Activated CD8-positive, alpha-beta memory T cell treated with anti-CD3 and anti-CD28 coated beads, Interleukin-2, amount 10 ng/mL, durations not matched to agents 7 days and 5 days (primary cell): Measurements from ENCODE around the gene WDR38. TPM values are rescaled to one million over a fixed set of nuclear protein-coding genes. Genes with fewer than 3 reads are reported as not detected.
"Not testable (repeated sequence)": the region's sequence is repeated elsewhere in the genome, so short reads cannot be mapped to it uniquely, and the experiment has no call there.

Experiments used
- ATAC-seq: fragments of 150-1000 bp; cut with Tn5 transposase; one replicate; pipeline ENCODE4 v1.10.0; 2021; ENCODE audit warnings: moderate library complexity
- CTCF ChIA-PET: fragments of 350-600 bp; sonication (Branson Sonifier 250); formaldehyde crosslinking; loops from one replicate; lab custom pipeline; 2021; ENCODE audit warnings: antibody characterized with exemption; lab: Charles Lee
- DNase-seq: peaks from one replicate; pipeline ENCODE4 v3.0.0-alpha.2; 2020
- H3K27ac Mint-ChIP-seq: one replicate; pipeline ENCODE4 v1.8.0; 2021; ENCODE audit warnings: mild to moderate bottlenecking, mixed read lengths
- H3K27me3 Mint-ChIP-seq: one replicate; pipeline ENCODE4 v1.8.0; 2021; ENCODE audit warnings: mixed read lengths
- H3K36me3 Mint-ChIP-seq: one replicate; pipeline ENCODE4 v1.8.0; 2021; ENCODE audit warnings: mild to moderate bottlenecking, mixed read lengths
- H3K4me1 Mint-ChIP-seq: one replicate; pipeline ENCODE4 v1.8.0; 2021; ENCODE audit warnings: mixed read lengths
- H3K4me3 Mint-ChIP-seq: one replicate; pipeline ENCODE4 v1.8.0; 2021; ENCODE audit warnings: mild to moderate bottlenecking, moderate library complexity, mixed read lengths
- H3K9me3 Mint-ChIP-seq: one replicate; pipeline ENCODE4 v1.8.0; 2022; ENCODE audit warnings: low read depth, mixed read lengths
- total RNA-seq, 2 experiments: library from RNA; stranded (reverse); gene quantifications; one replicate each; pipeline ENCODE4 v1.2.3, GENCODE V29; 2021

Gene WDR38
- total RNA-seq, 2 experiments from 2014 or later, result not detected

GRCh38 chr9:124840300-124840833, 12.9 kb upstream of the WDR38 start:
- Mint-ChIP-seq H3K27me3 (peaks cover 22% of the 10 kb centered on the region), H3K27ac (no peak overlapping the region), H3K36me3 (no peaks in the 10 kb centered on the region), H3K9me3 (no peaks in the 10 kb centered on the region), H3K4me1 (no peaks in the 10 kb centered on the region), H3K4me3 (no peak overlapping the region)
- ATAC-seq (no peak), DNase-seq (no peak)
- CTCF ChIA-PET, result interaction anchor here (0.7 to 3.1 kb wide), 4 partner anchors 13 to 94 kb away, joined by 3 to 35 read pairs (median 3); partner anchors contain the start of genes NR6A1 and WDR38

- Mint-ChIP-seq H3K4me3 (no peak overlapping the region), H3K36me3 (no peaks in the 10 kb centered on the region), H3K27ac (no peak overlapping the region), H3K27me3 (peaks cover 20% of the 10 kb centered on the region), H3K9me3 (no peaks in the 10 kb centered on the region), H3K4me1 (no peaks in the 10 kb centered on the region)
- ATAC-seq (no peak), DNase-seq (no peak)
- CTCF ChIA-PET, result interaction anchor here (0.7 to 3.1 kb wide), 2 partner anchors 12 to 70 kb away, joined by 3 to 35 read pairs; partner anchors contain the start of genes NR6A1 and WDR38
Observed at GRCh38 chr9:124841075-124841821, 12.0 kb upstream of the WDR38 start.

- DNase-seq, result no peak
- ATAC-seq, result no peak
- Mint-ChIP-seq H3K4me1 (no peaks in the 10 kb centered on the region), H3K27ac (no peak overlapping the region), H3K4me3 (no peak overlapping the region), H3K9me3 (no peaks in the 10 kb centered on the region), H3K27me3 (peaks cover 9% of the 10 kb centered on the region), H3K36me3 (no peaks in the 10 kb centered on the region)
- CTCF ChIA-PET, result interaction anchor here (1.7 to 17.9 kb wide), 2 partner anchors 9 to 69 kb away, joined by 4 to 380 read pairs; partner anchors contain the start of genes NR6A1 and OLFML2A
Observed at GRCh38 chr9:124843456-124844034, 9.7 kb upstream of the WDR38 start.

DNA sequence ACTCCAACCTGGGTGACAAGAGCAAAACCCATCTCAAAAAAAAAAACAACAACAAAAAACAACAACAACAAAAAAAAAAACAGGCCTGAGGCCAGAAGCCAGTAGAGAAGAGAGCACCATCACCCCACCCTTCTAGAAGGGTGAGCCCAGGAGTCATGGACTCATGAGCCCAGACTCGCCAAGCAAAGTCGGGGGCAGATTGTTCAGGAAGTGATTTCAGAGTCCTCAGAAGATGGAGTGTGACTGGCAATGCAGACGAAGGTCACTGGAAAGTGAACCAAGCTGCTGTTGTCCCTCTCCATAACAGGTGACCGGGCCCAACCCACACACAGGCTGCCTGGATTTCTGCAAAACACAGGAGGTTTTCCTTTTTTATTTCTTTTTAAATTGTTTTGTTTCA, 9.0 kb upstream of the WDR38 start:
- no peaks in the 10 kb centered on the region for H3K4me1 Mint-ChIP-seq

DNA sequence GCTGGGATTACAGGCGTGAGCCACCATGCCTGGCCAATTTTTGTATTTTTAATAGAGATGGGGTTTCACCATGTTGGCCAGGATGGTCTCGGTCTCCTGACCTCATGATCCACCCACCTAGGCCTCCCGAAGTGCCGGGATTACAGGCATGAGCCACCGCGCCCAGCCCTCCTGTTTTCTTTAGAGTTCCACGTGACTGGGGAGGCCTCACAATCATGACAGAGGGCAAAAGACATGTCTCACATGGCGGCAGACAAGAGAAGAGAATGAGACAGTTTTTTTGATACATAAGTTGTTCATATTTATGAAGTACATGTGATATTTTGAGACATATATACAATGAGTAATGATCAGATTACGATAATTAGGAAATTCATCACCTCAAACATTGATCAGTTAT, 6.8 kb upstream of the WDR38 start:
- H3K4me3 Mint-ChIP-seq, DNase-seq, H3K36me3 Mint-ChIP-seq, ATAC-seq, H3K4me1 Mint-ChIP-seq, H3K9me3 Mint-ChIP-seq, H3K27ac Mint-ChIP-seq: not testable (repeated sequence)
- CTCF ChIA-PET, result interaction anchor here (1.1 to 17.9 kb wide), 3 partner anchors 31 to 72 kb away, joined by 3 to 380 read pairs (median 4); partner anchors contain the start of genes NR6A1 and OLFML2A
- peaks cover 15% of the 10 kb centered on the region for H3K27me3 Mint-ChIP-seq

More for the DNA sequence above, 9.0 kb upstream of the WDR38 start:
- no peaks in the 10 kb centered on the region for H3K9me3 Mint-ChIP-seq
- H3K4me3 Mint-ChIP-seq, result no peak overlapping the region
- H3K36me3 Mint-ChIP-seq, result no peaks in the 10 kb centered on the region
- CTCF ChIA-PET, result interaction anchor here (1.7 to 17.9 kb wide), 2 partner anchors 8 to 70 kb away, joined by 4 to 380 read pairs; partner anchors contain the start of genes NR6A1 and OLFML2A
- DNase-seq (no peak), ATAC-seq (no peak)
- H3K27me3 Mint-ChIP-seq, result peaks cover 8% of the 10 kb centered on the region
- H3K27ac Mint-ChIP-seq, result no peak overlapping the region

DNA sequence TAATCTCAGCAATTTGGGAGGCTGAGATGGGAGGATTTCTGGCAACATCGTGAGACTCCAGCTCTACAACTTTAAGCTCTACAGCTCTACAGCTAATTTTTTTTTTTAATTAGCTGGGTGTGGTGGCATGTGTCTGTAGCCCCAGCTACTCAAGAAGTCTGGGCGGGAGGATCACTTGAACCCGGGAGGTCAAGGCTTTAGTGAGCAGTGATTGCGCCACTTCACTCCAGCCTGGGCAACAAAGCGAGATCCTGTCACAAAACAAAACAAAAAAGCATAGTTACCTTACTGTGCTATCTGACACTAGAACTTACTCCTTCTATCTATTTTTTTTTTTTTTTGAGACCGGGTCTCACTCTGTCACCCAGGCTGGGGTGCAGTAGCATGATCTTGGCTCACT, 6.3 kb upstream of the WDR38 start:
- no peak overlapping the region for H3K4me3 Mint-ChIP-seq

GRCh38 chr9:124849801-124850200, 3.5 kb upstream of the WDR38 start:
- DNase-seq (no peak), ATAC-seq (no peak)
- Mint-ChIP-seq H3K36me3 (no peaks in the 10 kb centered on the region), H3K4me3 (no peak overlapping the region), H3K27ac (no peak overlapping the region), H3K9me3 (no peaks in the 10 kb centered on the region), H3K4me1 (peaks cover 9% of the 10 kb centered on the region), H3K27me3 (peaks cover 15% of the 10 kb centered on the region)
- CTCF ChIA-PET, result interaction anchor here (1.3 to 17.9 kb wide), 2 partner anchors 75 to 233 kb away, joined by 4 to 380 read pairs; partner anchors contain the start of genes NR6A1 and OLFML2A

More for the DNA sequence above, 6.3 kb upstream of the WDR38 start:
- Mint-ChIP-seq H3K9me3 (no peaks in the 10 kb centered on the region), H3K27ac (no peak overlapping the region), H3K36me3 (no peaks in the 10 kb centered on the region), H3K27me3 (peaks cover 15% of the 10 kb centered on the region), H3K4me1 (peaks cover 2% of the 10 kb centered on the region)
- DNase-seq, result no peak
- CTCF ChIA-PET, result interaction anchor here (1.1 to 17.9 kb wide), 3 partner anchors 31 to 73 kb away, joined by 3 to 380 read pairs (median 4); partner anchors contain the start of genes NR6A1 and OLFML2A
- no peak for ATAC-seq

DNA sequence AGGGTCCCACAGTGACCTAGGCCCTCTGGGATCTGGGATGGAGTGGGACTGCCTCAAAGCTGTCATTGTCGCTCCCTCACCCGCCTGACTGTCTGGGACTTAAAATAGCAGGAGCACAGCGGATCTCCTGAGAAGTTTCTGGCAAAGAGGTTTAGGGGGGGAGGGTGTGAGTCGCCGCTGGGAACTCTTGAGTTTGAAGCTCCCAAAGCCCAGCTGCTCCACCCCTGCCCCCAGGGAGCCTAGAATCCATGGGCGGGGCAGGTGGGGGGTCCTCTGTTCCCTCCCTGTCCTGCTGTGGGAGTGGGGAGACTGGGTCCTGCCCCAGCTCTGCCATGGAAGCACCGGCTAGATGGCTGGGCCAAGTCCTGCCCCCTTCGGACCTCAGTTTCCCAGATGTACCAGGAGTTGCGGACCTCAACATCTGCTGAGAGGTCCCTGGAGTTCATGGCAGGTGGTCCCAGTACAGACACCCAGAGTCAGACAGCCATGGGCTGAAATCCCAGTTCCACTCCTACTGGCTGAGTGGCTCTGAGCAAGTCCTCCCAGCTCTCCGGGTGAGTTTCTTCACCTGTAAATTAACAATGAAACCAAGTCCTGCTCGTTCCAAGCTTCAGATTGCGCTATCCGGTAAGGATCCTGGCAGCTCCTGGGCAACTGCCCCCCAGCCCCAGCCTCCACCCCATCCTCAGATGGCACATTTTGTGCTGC, 985 bp upstream of the WDR38 start:
- ATAC-seq (no peak), DNase-seq (no peak)
- no peaks in the 10 kb centered on the region for H3K9me3 Mint-ChIP-seq
- peaks cover 15% of the 10 kb centered on the region for H3K27me3 Mint-ChIP-seq
- peak overlapping the region; percentile 58 for H3K4me3 Mint-ChIP-seq
- no peak overlapping the region for H3K27ac Mint-ChIP-seq
- H3K36me3 Mint-ChIP-seq, result peaks cover 2% of the 10 kb centered on the region
- CTCF ChIA-PET, result interaction anchor here (0.7 to 17.9 kb wide), 37 partner anchors 9 to 523 kb away, joined by 3 to 380 read pairs (median 5); partner anchors contain the start of genes ARPC5L, NR6A1, OLFML2A and RPL35
- peaks cover 10% of the 10 kb centered on the region for H3K4me1 Mint-ChIP-seq

DNA sequence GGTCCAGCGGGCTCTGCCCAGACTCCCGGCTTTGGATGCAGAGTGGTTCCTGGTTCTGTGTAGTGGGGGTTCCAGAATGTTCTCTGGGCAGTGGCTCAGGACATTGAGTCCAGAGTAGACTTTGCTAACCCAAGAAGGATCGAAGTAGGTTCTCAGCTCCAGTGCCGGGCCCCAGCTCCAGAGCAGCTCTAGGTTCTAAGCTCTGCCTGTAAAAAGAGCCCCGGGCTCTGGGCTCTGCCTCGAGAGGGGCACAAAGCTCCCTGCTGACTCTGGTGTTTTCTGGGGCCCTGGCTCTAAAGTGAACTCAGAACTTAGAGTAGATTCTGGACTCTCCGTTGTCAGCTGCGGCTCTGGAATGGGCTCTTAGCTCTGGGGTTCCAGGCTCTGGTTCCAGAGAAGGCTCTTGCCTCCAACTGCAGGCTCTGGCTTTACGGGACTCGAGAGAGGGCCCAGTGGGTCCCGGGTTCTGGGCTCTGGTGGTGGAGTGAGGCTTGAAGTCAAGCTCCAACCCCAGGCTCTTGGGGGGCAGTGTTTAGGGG, 414 bp downstream of the WDR38 start:
- CTCF ChIA-PET, result interaction anchor here (0.5 to 17.9 kb wide), 41 partner anchors 8 to 519 kb away, joined by 3 to 380 read pairs (median 5); partner anchors contain the start of genes ARPC5L, NR6A1, OLFML2A and RPL35
- Mint-ChIP-seq H3K27ac (no peak overlapping the region), H3K27me3 (peaks cover 11% of the 10 kb centered on the region), H3K4me3 (no peak overlapping the region), H3K9me3 (no peaks in the 10 kb centered on the region), H3K36me3 (peaks cover 15% of the 10 kb centered on the region), H3K4me1 (peaks cover 22% of the 10 kb centered on the region)
- ATAC-seq, result peak; percentile 1
- DNase-seq, result no peak

GRCh38 chr9:124854161-124854560, 901 bp downstream of the WDR38 start:
- no peak overlapping the region for H3K27ac Mint-ChIP-seq
- CTCF ChIA-PET, result interaction anchor here (1.1 to 17.9 kb wide), 19 partner anchors 12 to 289 kb away, joined by 3 to 380 read pairs (median 9); partner anchors contain the start of genes NR6A1, OLFML2A and SCAI
- H3K27me3 Mint-ChIP-seq, result peaks cover 11% of the 10 kb centered on the region
- peaks cover 20% of the 10 kb centered on the region for H3K36me3 Mint-ChIP-seq
- peaks cover 25% of the 10 kb centered on the region for H3K4me1 Mint-ChIP-seq
- DNase-seq, result no peak
- H3K4me3 Mint-ChIP-seq, result no peak overlapping the region
- ATAC-seq, result no peak
- no peaks in the 10 kb centered on the region for H3K9me3 Mint-ChIP-seq

- DNase-seq (no peak), ATAC-seq (no peak)
- H3K4me3 Mint-ChIP-seq, result no peak overlapping the region
- CTCF ChIA-PET, result interaction anchor here (1.9 to 17.9 kb wide), 6 partner anchors 14 to 288 kb away, joined by 6 to 380 read pairs (median 20); partner anchors contain the start of genes NR6A1, OLFML2A and SCAI
- H3K36me3 Mint-ChIP-seq, result peaks cover 26% of the 10 kb centered on the region
- peaks cover 10% of the 10 kb centered on the region for H3K27me3 Mint-ChIP-seq
- peaks cover 32% of the 10 kb centered on the region for H3K4me1 Mint-ChIP-seq
- no peaks in the 10 kb centered on the region for H3K9me3 Mint-ChIP-seq
- peak overlapping the region; percentile 5 for H3K27ac Mint-ChIP-seq
Observed at GRCh38 chr9:124854822-124855221, 1.6 kb downstream of the WDR38 start.

GRCh38 chr9:124855566-124855943, 2.3 kb downstream of the WDR38 start:
- peaks cover 39% of the 10 kb centered on the region for H3K4me1 Mint-ChIP-seq
- no peak overlapping the region for H3K27ac Mint-ChIP-seq
- H3K27me3 Mint-ChIP-seq, result peaks cover 7% of the 10 kb centered on the region
- H3K4me3 Mint-ChIP-seq, result no peak overlapping the region
- H3K36me3 Mint-ChIP-seq, result peaks cover 34% of the 10 kb centered on the region
- H3K9me3 Mint-ChIP-seq, result no peaks in the 10 kb centered on the region
- CTCF ChIA-PET, result interaction anchor here (0.6 to 17.9 kb wide), 4 partner anchors 38 to 289 kb away, joined by 3 to 380 read pairs (median 4); partner anchors contain the start of genes NR6A1 and OLFML2A
- DNase-seq (no peak), ATAC-seq (no peak)
